ENCODE results near the gene SLC17A7. TPM values are rescaled to one million over a fixed set of nuclear protein-coding genes. Genes with fewer than 3 reads are reported as not detected.

The SLC17A7 gene
- total RNA-seq, 1 experiment from 2014 or later = 1.6 TPM

- 0 out of 2 replicates have a peak, but pooled peaks have one; percentile 45 for TF ChIP-seq ARID4B (CRISPR knock-in tag; IDR thresholded peaks at IDR 0.05; ENCODE audit: borderline replicate concordance)
Measured at GRCh38 chr19:49436381-49437017, 4.8 kb downstream of the SLC17A7 start (continued).

- Mint-ChIP-seq H3K4me3 (peak overlapping the region; percentile 66), H3K4me1 (peaks cover 36% of the 10 kb centered on the region), H3K27ac (peak overlapping the region; percentile 84), H3K36me3 (peaks cover 3% of the 10 kb centered on the region; the same call in 1 of the 2 replicates), H3K27me3 (ENCODE audit: low read depth) (peaks cover 100% of the 10 kb centered on the region), H3K9me3 (peaks cover 11% of the 10 kb centered on the region)
- no peak for DNase-seq (ENCODE audit: low spot score)
- TF ChIP-seq, protein P1, sequence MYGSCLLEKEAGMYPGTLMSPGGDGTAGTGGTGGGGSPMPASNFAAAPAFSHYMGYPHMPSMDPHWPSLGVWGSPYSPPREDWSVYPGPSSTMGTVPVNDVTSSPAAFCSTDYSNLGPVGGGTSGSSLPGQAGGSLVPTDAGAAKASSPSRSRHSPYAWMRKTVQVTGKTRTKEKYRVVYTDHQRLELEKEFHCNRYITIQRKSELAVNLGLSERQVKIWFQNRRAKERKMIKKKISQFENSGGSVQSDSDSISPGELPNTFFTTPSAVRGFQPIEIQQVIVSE (CRISPR knock-in tag; IDR thresholded peaks at IDR 0.05; ENCODE audit: borderline replicate concordance) = no peak
- no peak for TF ChIP-seq MYBL2 (CRISPR knock-in tag; IDR thresholded peaks at IDR 0.05)
- TF ChIP-seq ZBTB21 (CRISPR knock-in tag; IDR thresholded peaks at IDR 0.05; ENCODE audit: borderline replicate concordance) = no peak
- no peak for TF ChIP-seq TCF7 (CRISPR knock-in tag; IDR thresholded peaks at IDR 0.05; ENCODE audit: low read depth)
- TF ChIP-seq ZNF138 (CRISPR knock-in tag; conservative IDR thresholded peaks at IDR 0.05) = no peak
- no peak for TF ChIP-seq SOX15 (CRISPR knock-in tag; IDR thresholded peaks at IDR 0.05)
- TF ChIP-seq ZNF121 (CRISPR knock-in tag; IDR thresholded peaks at IDR 0.05) = peak; percentile 53; the same call in 1 of the 2 replicates
- CTCF ChIA-PET = interaction anchor here (0.7 to 2.6 kb wide), 19 partner anchors 10 to 436 kb away, joined by 3 to 28 read pairs (median 5); partner anchors contain the start of genes ALDH16A1, DKKL1, GFY and PIH1D1
- POLR2A ChIA-PET = interaction anchor here (0.7 to 1.6 kb wide), 4 partner anchors 18 to 60 kb away, joined by 3 to 7 read pairs (median 5); partner anchors contain the start of genes ALDH16A1 and RPS11
- no peak for ATAC-seq
Measured at GRCh38 chr19:49435670-49436069, 5.7 kb downstream of the SLC17A7 start.

- ChIA-PET POLR2A (interaction anchor here (0.5 to 1.6 kb wide), 4 partner anchors 17 to 251 kb away, joined by 3 to 6 read pairs (median 4); partner anchors contain the start of gene PIH1D1), CTCF (interaction anchor here (0.6 to 2.6 kb wide), 5 partner anchors 14 to 112 kb away, joined by 3 to 28 read pairs (median 5); partner anchors contain the start of gene DKKL1)
- H3K27me3 Mint-ChIP-seq (ENCODE audit: low read depth) = peaks cover 100% of the 10 kb centered on the region
- DNase-seq (ENCODE audit: low spot score) = no peak
- TF ChIP-seq NFYB (CRISPR knock-in tag; conservative IDR thresholded peaks at IDR 0.05; ENCODE audit: low read depth) = peak; percentile 81
- TF ChIP-seq, protein P2, sequence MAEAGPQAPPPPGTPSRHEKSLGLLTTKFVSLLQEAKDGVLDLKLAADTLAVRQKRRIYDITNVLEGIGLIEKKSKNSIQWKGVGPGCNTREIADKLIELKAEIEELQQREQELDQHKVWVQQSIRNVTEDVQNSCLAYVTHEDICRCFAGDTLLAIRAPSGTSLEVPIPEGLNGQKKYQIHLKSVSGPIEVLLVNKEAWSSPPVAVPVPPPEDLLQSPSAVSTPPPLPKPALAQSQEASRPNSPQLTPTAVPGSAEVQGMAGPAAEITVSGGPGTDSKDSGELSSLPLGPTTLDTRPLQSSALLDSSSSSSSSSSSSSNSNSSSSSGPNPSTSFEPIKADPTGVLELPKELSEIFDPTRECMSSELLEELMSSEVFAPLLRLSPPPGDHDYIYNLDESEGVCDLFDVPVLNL (CRISPR knock-in tag; IDR thresholded peaks at IDR 0.05; ENCODE audit: borderline replicate concordance, low read depth) = no peak
- peak overlapping the region; percentile 66 for H3K4me3 Mint-ChIP-seq
- peaks cover 37% of the 10 kb centered on the region for H3K4me1 Mint-ChIP-seq
- ATAC-seq = no peak
- H3K9me3 Mint-ChIP-seq = peaks cover 11% of the 10 kb centered on the region
- no peak overlapping the region for H3K27ac Mint-ChIP-seq
- H3K36me3 Mint-ChIP-seq = peaks cover 3% of the 10 kb centered on the region; the same call in 1 of the 2 replicates
Measured at GRCh38 chr19:49434907-49435583, 6.3 kb downstream of the SLC17A7 start.

Measured in WTC11 (cell line).